Gastrocnemius medialis (tissue), 4 donors: ENCODE measurements around the gene TMED10.

Source experiments
- CTCF ChIP-seq, 5 experiments: fragments of 450-650 bp in 3 of 5; fragments of 200-600 bp in 2 of 5; sonication (generic) in 2 of 5; IDR thresholded peaks in 4 of 5; conservative IDR thresholded peaks in 1 of 5; 1 replicate in 4 of 5; 2 replicates in 1 of 5; pipeline ENCODE4 v1.5.1; 2016 to 2019; ENCODE audit warnings: antibody characterized with exemption in 5 of 5, mild to moderate bottlenecking in 3 of 5, moderate library complexity in 3 of 5
- POLR2A ChIP-seq, 2 donors: fragments of 450-650 bp; IDR thresholded peaks; one replicate each; pipeline ENCODE4 v1.6.1; 2017; ENCODE audit warnings: antibody characterized with exemption in 2 of 2, mild to moderate bottlenecking in 2 of 2, moderate library complexity in 2 of 2

GRCh38 chr14:75156111-75156510, 20.3 kb downstream of the TMED10 start:
- TF ChIP-seq CTCF (IDR thresholded peaks at IDR 0.05 in 4 of 5, conservative IDR thresholded peaks at IDR 0.05 in 1 of 5) (no peak), POLR2A (IDR thresholded peaks at IDR 0.05) (no peak)
